ENCODE measurements around the gene TMEM119.

GRCh38 chr12:108598553-108599250, 818 bp upstream of the TMEM119 start:
- TF ChIP-seq CTCF (IDR thresholded peaks at IDR 0.05 in 2 of 3, conservative IDR thresholded peaks at IDR 0.05 in 1 of 3; ENCODE audit: insufficient read depth in 2 of 3, low read depth in 1 of 3, low read length in 3 of 3) (no peak), IRF9 (tag; IDR thresholded peaks at IDR 0.05) (no peak), ETS1 (conservative IDR thresholded peaks at IDR 0.05; ENCODE audit: control insufficient read depth, low read depth, low read length) (no peak), THAP7 (CRISPR knock-in tag; IDR thresholded peaks at IDR 0.05) (no peak), SMAD2 (IDR thresholded peaks at IDR 0.05; ENCODE audit: low read depth, low read length) (no peak), POLR2AphosphoS5 (IDR thresholded peaks at IDR 0.05; ENCODE audit: control insufficient read depth, insufficient read depth, low read depth, low read length) (no peak), ARID2 (IDR thresholded peaks at IDR 0.05) (no peak), ZNF263 (CRISPR knock-in tag; IDR thresholded peaks at IDR 0.05; ENCODE audit: borderline replicate concordance) (no peak)
